Measurements from ENCODE around the gene PFDN5.

The PFDN5 gene

GRCh38 chr12:53325511-53326061, 30.2 kb downstream of the PFDN5 start:
- peaks cover 8% of the 10 kb centered on the region for H3K27me3 ChIP-seq (ENCODE audit: insufficient read depth, poor library complexity, severe bottlenecking)
- peak overlapping the region; percentile 48 for H3K4me3 ChIP-seq (replicated peaks; ENCODE audit: insufficient read depth, low read length)
- TF ChIP-seq REST (IDR thresholded peaks at IDR 0.05; ENCODE audit: insufficient replicate concordance, low read depth) (no peak), CTCF (IDR thresholded peaks at IDR 0.05; ENCODE audit: insufficient read depth, low read length) (no peak), POLR2AphosphoS5 (IDR thresholded peaks at IDR 0.05; ENCODE audit: low read depth) (no peak), GABPA (IDR thresholded peaks at IDR 0.05; ENCODE audit: low read depth) (no peak)
- peak overlapping the region; percentile 86 for H3K27ac ChIP-seq (replicated peaks)
- DNase-seq (ENCODE audit: low read depth in 1 of 2, low spot score in 1 of 2), result no peak

- peaks cover 8% of the 10 kb centered on the region for H3K27me3 ChIP-seq (ENCODE audit: insufficient read depth, poor library complexity, severe bottlenecking)
- no peak for DNase-seq (ENCODE audit: low read depth in 1 of 2, low spot score in 1 of 2)
- H3K4me3 ChIP-seq (replicated peaks; ENCODE audit: insufficient read depth, low read length), result no peak overlapping the region
- no peak overlapping the region for H3K27ac ChIP-seq (replicated peaks)
- TF ChIP-seq REST (IDR thresholded peaks at IDR 0.05; ENCODE audit: insufficient replicate concordance, low read depth), result no peak
- TF ChIP-seq GABPA (IDR thresholded peaks at IDR 0.05; ENCODE audit: low read depth), result no peak
- no peak for TF ChIP-seq POLR2AphosphoS5 (IDR thresholded peaks at IDR 0.05; ENCODE audit: low read depth)
- no peak for TF ChIP-seq CTCF (IDR thresholded peaks at IDR 0.05; ENCODE audit: insufficient read depth, low read length)
- TF ChIP-seq SPI1 (IDR thresholded peaks at IDR 0.05; ENCODE audit: borderline replicate concordance, low read depth), result no peak
Observed at GRCh38 chr12:53326460-53327185, 31.3 kb downstream of the PFDN5 start.

GRCh38 chr12:53327435-53328042, 32.2 kb downstream of the PFDN5 start:
- no peak for DNase-seq (ENCODE audit: low read depth in 1 of 2, low spot score in 1 of 2)
- Histone ChIP-seq H3K27me3 (ENCODE audit: insufficient read depth, poor library complexity, severe bottlenecking) (peaks cover 8% of the 10 kb centered on the region), H3K4me3 (replicated peaks; ENCODE audit: insufficient read depth, low read length) (no peak overlapping the region), H3K27ac (replicated peaks) (no peak overlapping the region)
- no peak for TF ChIP-seq POLR2AphosphoS5 (IDR thresholded peaks at IDR 0.05; ENCODE audit: low read depth)
- TF ChIP-seq GABPA (IDR thresholded peaks at IDR 0.05; ENCODE audit: low read depth), result no peak
- TF ChIP-seq SPI1 (IDR thresholded peaks at IDR 0.05; ENCODE audit: borderline replicate concordance, low read depth), result no peak
- no peak for TF ChIP-seq REST (IDR thresholded peaks at IDR 0.05; ENCODE audit: insufficient replicate concordance, low read depth)

All from HL-60 (cell line).